Epithelial cell of proximal tubule (primary cell): ENCODE measurements around the gene COQ9. TPM values are rescaled to one million over a fixed set of nuclear protein-coding genes. Genes with fewer than 3 reads are reported as not detected.

Source experiments
- DNase-seq: peaks from one replicate; pipeline ENCODE4 v3.0.0-alpha.2; 2011; ENCODE audit warnings: low read depth
- H3K4me3 ChIP-seq: 2 replicates; pipeline ENCODE4 v1.5.1; 2011; ENCODE audit warnings: low read depth, mild to moderate bottlenecking, low read length
- total RNA-seq: library from RNA; depleted of rRNA; stranded (reverse); fragments of >200 nt; gene quantifications from 2 replicates; pipeline ENCODE4 v1.2.3, GENCODE V29; 2015
- TF ChIP-seq, protein P1 (sequence below): conservative IDR thresholded peaks from 2 replicates; pipeline ENCODE4 v1.5.1; 2012; ENCODE audit warnings: low read depth, mild to moderate bottlenecking, low read length

Gene COQ9
- total RNA-seq, 1 donor from 2014 or later = 40.0 TPM

GRCh38 chr16:57407521-57408353 lies 39.5 kb upstream of the COQ9 start:
- DNase-seq = no peak
- TF ChIP-seq, protein P1, sequence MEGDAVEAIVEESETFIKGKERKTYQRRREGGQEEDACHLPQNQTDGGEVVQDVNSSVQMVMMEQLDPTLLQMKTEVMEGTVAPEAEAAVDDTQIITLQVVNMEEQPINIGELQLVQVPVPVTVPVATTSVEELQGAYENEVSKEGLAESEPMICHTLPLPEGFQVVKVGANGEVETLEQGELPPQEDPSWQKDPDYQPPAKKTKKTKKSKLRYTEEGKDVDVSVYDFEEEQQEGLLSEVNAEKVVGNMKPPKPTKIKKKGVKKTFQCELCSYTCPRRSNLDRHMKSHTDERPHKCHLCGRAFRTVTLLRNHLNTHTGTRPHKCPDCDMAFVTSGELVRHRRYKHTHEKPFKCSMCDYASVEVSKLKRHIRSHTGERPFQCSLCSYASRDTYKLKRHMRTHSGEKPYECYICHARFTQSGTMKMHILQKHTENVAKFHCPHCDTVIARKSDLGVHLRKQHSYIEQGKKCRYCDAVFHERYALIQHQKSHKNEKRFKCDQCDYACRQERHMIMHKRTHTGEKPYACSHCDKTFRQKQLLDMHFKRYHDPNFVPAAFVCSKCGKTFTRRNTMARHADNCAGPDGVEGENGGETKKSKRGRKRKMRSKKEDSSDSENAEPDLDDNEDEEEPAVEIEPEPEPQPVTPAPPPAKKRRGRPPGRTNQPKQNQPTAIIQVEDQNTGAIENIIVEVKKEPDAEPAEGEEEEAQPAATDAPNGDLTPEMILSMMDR = no peak
- no peak overlapping the region for H3K4me3 ChIP-seq

DNA sequence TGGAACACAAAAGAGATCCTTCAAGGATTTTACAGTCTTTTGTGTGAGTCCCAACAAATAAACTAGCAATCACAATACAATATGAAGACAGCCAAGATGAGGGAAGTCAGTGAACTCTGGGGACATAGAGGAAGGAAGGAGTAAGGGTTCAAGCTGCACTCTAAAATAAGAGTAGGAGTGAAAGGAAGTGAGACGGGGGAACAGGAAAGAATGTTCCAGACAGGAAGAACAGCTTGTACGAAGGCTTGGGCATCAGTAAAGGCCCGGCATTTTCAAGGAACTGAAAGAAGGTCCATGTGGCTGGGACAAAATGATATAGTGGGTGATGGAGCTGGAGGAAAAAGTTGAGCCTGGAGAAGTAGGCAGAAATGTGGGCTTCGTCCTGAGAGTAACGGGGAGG lies 38.2 kb upstream of the COQ9 start:
- DNase-seq = no peak
- TF ChIP-seq, protein P1 = no peak

DNA sequence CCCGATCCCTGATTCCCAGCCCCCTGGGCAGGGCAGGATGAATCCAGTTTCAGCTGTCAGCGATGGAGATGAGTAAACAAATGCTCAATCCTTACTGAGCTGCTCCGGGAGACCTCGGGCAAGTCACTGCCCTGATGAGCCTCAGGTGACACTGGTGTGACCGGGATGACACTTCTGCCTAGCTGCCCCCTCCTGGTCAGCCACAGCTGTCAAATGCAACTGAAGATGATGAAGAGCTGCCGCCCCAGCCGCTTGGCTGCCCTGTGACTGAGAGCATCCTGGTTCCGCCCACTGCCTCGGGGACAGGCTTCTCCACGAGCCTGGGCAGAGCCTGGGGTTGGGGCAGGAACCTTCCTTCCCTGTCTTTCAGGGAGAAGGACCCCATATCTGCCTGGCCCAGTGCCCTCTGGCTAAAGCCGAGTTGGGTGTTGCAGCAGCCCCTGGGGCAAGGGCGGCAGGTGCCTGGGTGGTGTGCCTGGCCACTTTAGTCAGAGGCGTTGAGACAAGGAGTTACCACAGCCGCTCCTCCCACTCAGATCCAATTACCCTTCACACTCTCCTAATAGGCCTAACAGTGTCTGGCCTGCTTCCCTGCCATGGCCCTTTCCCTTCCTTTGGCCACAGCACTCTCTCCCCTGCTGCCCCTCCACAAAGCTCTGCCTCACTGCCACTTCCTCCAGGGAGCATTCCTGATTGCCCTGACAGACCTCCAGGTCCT lies 37.2 kb upstream of the COQ9 start:
- TF ChIP-seq, protein P1 = no peak

More for the DNA sequence above, 38.2 kb upstream of the COQ9 start:
- no peak overlapping the region for H3K4me3 ChIP-seq

GRCh38 chr16:57411362-57411976 lies 35.8 kb upstream of the COQ9 start:
- no peak for DNase-seq
- TF ChIP-seq, protein P1 = no peak
- no peak overlapping the region for H3K4me3 ChIP-seq

More for the DNA sequence above, 37.2 kb upstream of the COQ9 start:
- no peak for DNase-seq
- no peak overlapping the region for H3K4me3 ChIP-seq

- DNase-seq = no peak
- TF ChIP-seq, protein P1 = no peak
Observed at GRCh38 chr16:57412584-57412983, 34.7 kb upstream of the COQ9 start.

GRCh38 chr16:57413301-57413730 lies 34.0 kb upstream of the COQ9 start:
- TF ChIP-seq, protein P1 = no peak
- no peak for DNase-seq
- no peak overlapping the region for H3K4me3 ChIP-seq

More at GRCh38 chr16:57412584-57412983, 34.7 kb upstream of the COQ9 start:
- H3K4me3 ChIP-seq = no peak overlapping the region
